HepG2 (cell line): ENCODE data around the gene SULT2B1. TPM values are rescaled to one million over a fixed set of nuclear protein-coding genes. Genes with fewer than 3 reads are reported as not detected.

Experiments
- CBFB ChIP-seq: sonication (generic); formaldehyde crosslinking; IDR thresholded peaks from 2 replicates; pipeline ENCODE4 v1.4.0; 2020; ENCODE audit warnings: missing genetic modification reagents
- HHEX ChIP-seq: IDR thresholded peaks from 2 replicates; pipeline ENCODE4 v1.6.1; 2016; ENCODE audit warnings: control low read depth
- HNRNPK ChIP-seq: fragments of 200-400 bp; formaldehyde crosslinking; IDR thresholded peaks from 2 replicates; pipeline ENCODE4 v1.6.1; 2018; ENCODE audit warnings: low read length, low read depth, moderate library complexity, mild to moderate bottlenecking; ENCODE audit not compliant: poor library complexity, severe bottlenecking
- ISL2 ChIP-seq: sonication (generic); formaldehyde crosslinking; IDR thresholded peaks from 2 replicates; pipeline ENCODE4 v1.5.0; 2020; ENCODE audit warnings: missing genetic modification reagents
- KDM6A ChIP-seq: IDR thresholded peaks from 2 replicates; pipeline ENCODE4 v1.6.1; 2016; ENCODE audit warnings: low read depth
- NRL ChIP-seq: sonication (generic); formaldehyde crosslinking; IDR thresholded peaks from 2 replicates; pipeline ENCODE4 v1.5.0; 2020; ENCODE audit warnings: missing genetic modification reagents, mild to moderate bottlenecking, moderate library complexity, borderline replicate concordance
- PRPF4 ChIP-seq: fragments of 200-400 bp; formaldehyde crosslinking; IDR thresholded peaks from 2 replicates; pipeline ENCODE4 v1.6.1; 2016; ENCODE audit warnings: low read length, low read depth; ENCODE audit not compliant: poor library complexity, severe bottlenecking
- RAD21 ChIP-seq: fragments of 450-650 bp; formaldehyde crosslinking; IDR thresholded peaks from 2 replicates; pipeline ENCODE4 v1.5.0; 2020; ENCODE audit warnings: mild to moderate bottlenecking
- STAG1 ChIP-seq: sonication (generic); formaldehyde crosslinking; IDR thresholded peaks from 2 replicates; pipeline ENCODE4 v1.4.0; 2020; ENCODE audit warnings: missing genetic modification reagents
- THAP11 ChIP-seq: IDR thresholded peaks from 2 replicates; pipeline ENCODE4 v1.6.1; 2016; ENCODE audit warnings: missing biosample characterization, missing genetic modification reagents
- ZBTB20 ChIP-seq: sonication (generic); formaldehyde crosslinking; IDR thresholded peaks from 2 replicates; pipeline ENCODE4 v1.8.1; 2023; ENCODE audit warnings: missing genetic modification reagents, low read depth, mild to moderate bottlenecking, borderline replicate concordance
- ZFAT ChIP-seq: sonication (generic); formaldehyde crosslinking; conservative IDR thresholded peaks from 2 replicates; pipeline ENCODE4 v1.8.1; 2023; ENCODE audit warnings: missing genetic modification reagents, inconsistent platforms
- ZNF12 ChIP-seq: sonication (generic); formaldehyde crosslinking; IDR thresholded peaks from 2 replicates; pipeline ENCODE4 v1.5.0; 2020; ENCODE audit warnings: missing genetic modification reagents
- ZNF207 ChIP-seq: fragments of 450-650 bp; IDR thresholded peaks from 2 replicates; pipeline ENCODE4 v1.6.1; 2016; ENCODE audit warnings: antibody characterized with exemption, borderline replicate concordance
- ZNF44 ChIP-seq: sonication (generic); formaldehyde crosslinking; IDR thresholded peaks from 2 replicates; pipeline ENCODE4 v1.5.1; 2020; ENCODE audit warnings: mild to moderate bottlenecking, missing genetic modification reagents
- ZNF543 ChIP-seq: sonication (generic); formaldehyde crosslinking; IDR thresholded peaks from 2 replicates; pipeline ENCODE4 v1.4.0; 2020; ENCODE audit warnings: mild to moderate bottlenecking, missing genetic modification reagents
- ZNF563 ChIP-seq: sonication (generic); formaldehyde crosslinking; IDR thresholded peaks from 2 replicates; pipeline ENCODE4 v1.8.0; 2022; ENCODE audit warnings: mild to moderate bottlenecking, moderate library complexity, missing genetic modification reagents
- polyA plus RNA-seq, 8 experiments: library from polyadenylated mRNA; depleted of rRNA in 3 of 8; stranded (reverse) in 7 of 8; unstranded in 1 of 8; fragments of >200 nt; fragmentation: Illumina TruSeq in 4 of 8; extraction: Trizol in 4 of 8; gene quantifications; 2 replicates each; pipeline versions ENCODE4 v1.2.1 to v1.2.3, GENCODE V29; 2011 to 2016; ENCODE audit warnings: low read depth in 4 of 8, missing spikeins in 1 of 8, mixed read lengths in 1 of 8; ENCODE audit not compliant: insufficient read depth in 1 of 8
- total RNA-seq, 5 experiments: library from RNA; depleted of rRNA; stranded (reverse); fragments of >200 nt; fragmentation: Illumina TruSeq; extraction: Trizol; gene quantifications; 2 replicates each; pipeline ENCODE4 v1.2.3, GENCODE V29; 2016; ENCODE audit warnings: low read depth in 1 of 5
- TF ChIP-seq, protein P1 (sequence below): sonication (generic); formaldehyde crosslinking; IDR thresholded peaks from 2 replicates; pipeline ENCODE4; 2020; ENCODE audit warnings: missing genetic modification reagents, mild to moderate bottlenecking, borderline replicate concordance
- TF ChIP-seq, protein P2 (sequence below), 2 experiments: sonication (generic) in 1 of 2; formaldehyde crosslinking in 1 of 2; IDR thresholded peaks; 2 replicates each; pipeline versions ENCODE4 v1.4.0 to v1.6.1; 2018 to 2020; ENCODE audit warnings: missing genetic modification reagents in 2 of 2, borderline replicate concordance in 1 of 2, low read depth in 1 of 2, mild to moderate bottlenecking in 1 of 2, missing biosample characterization in 1 of 2
- TF ChIP-seq, protein P3 (sequence below): sonication (generic); formaldehyde crosslinking; IDR thresholded peaks from 2 replicates; pipeline ENCODE4 v1.5.0; 2020; ENCODE audit warnings: mild to moderate bottlenecking, missing genetic modification reagents
- TF ChIP-seq, protein P4 (sequence below): sonication (generic); formaldehyde crosslinking; IDR thresholded peaks from 2 replicates; pipeline ENCODE4 v1.9.0; 2022; ENCODE audit warnings: low read depth, missing genetic modification reagents

Gene SULT2B1
- total and polyA plus RNA-seq, 2 of the 13 experiments (the other 11 are each of a cell fraction or from before 2014, with no cell fraction given), result 0.13 TPM; not detected in 1

DNA sequence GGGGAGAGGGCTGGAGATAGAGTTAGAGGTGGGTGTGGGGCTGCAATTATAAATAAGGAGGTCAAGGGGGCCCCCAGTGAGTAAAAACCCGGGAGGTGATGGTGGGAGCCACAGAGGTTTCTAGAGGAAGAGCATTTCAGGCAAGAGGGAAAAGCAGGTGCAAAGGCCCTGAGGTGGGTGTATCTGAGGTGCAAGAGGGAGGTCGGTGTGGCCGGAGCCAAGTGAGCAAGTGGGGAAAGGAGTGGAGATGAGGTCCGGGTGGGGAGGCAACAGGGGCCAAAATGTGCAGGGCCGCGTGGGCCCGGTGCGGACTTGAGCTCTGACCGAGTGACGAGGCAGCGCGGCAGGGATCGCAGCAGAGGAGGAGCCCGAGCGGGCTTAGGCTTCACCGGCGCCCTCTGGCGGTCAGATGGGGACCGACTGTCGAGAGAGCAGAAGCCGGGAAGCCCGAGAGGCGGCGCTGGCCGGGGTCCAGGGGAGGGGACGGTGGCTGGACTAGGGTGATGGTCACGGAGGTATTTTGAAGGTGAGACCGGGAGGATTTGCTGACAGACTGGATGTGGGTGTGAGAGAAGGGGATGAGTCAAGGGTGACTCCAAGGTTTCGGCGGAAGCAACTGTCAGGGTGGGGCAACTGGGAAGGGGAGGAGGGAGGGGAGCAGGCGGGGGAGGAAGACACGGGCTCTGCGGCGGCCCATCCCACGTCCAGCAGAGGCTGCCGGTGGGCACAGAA lies 36.9 kb downstream of the SULT2B1 start (continued):
- TF ChIP-seq NRL (CRISPR knock-in tag), result peak; percentile 68
- TF ChIP-seq STAG1 (CRISPR knock-in tag), result peak; percentile 70
- TF ChIP-seq, protein P1, sequence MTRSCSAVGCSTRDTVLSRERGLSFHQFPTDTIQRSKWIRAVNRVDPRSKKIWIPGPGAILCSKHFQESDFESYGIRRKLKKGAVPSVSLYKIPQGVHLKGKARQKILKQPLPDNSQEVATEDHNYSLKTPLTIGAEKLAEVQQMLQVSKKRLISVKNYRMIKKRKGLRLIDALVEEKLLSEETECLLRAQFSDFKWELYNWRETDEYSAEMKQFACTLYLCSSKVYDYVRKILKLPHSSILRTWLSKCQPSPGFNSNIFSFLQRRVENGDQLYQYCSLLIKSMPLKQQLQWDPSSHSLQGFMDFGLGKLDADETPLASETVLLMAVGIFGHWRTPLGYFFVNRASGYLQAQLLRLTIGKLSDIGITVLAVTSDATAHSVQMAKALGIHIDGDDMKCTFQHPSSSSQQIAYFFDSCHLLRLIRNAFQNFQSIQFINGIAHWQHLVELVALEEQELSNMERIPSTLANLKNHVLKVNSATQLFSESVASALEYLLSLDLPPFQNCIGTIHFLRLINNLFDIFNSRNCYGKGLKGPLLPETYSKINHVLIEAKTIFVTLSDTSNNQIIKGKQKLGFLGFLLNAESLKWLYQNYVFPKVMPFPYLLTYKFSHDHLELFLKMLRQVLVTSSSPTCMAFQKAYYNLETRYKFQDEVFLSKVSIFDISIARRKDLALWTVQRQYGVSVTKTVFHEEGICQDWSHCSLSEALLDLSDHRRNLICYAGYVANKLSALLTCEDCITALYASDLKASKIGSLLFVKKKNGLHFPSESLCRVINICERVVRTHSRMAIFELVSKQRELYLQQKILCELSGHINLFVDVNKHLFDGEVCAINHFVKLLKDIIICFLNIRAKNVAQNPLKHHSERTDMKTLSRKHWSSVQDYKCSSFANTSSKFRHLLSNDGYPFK (CRISPR knock-in tag), result peak; percentile 27; the same call in 1 of the 2 replicates
- TF ChIP-seq ZBTB20 (CRISPR knock-in tag), result no peak
- TF ChIP-seq ZNF207, result no peak
- TF ChIP-seq KDM6A (CRISPR knock-in tag), result no peak
- no peak for TF ChIP-seq ZNF44 (CRISPR knock-in tag)
- peak; percentile 67; the same call in 1 of the 2 replicates for TF ChIP-seq CBFB (CRISPR knock-in tag)
- peak; percentile 51; the same call in 1 of the 2 replicates for TF ChIP-seq THAP11 (CRISPR knock-in tag)
- TF ChIP-seq PRPF4, result no peak
- TF ChIP-seq ZNF543, result no peak
- TF ChIP-seq ZNF12, result no peak
- TF ChIP-seq RAD21, result peak; percentile 83
- no peak for TF ChIP-seq ZNF563 (CRISPR knock-in tag)
- peak; percentile 67 for TF ChIP-seq HNRNPK
- TF ChIP-seq, protein P2, sequence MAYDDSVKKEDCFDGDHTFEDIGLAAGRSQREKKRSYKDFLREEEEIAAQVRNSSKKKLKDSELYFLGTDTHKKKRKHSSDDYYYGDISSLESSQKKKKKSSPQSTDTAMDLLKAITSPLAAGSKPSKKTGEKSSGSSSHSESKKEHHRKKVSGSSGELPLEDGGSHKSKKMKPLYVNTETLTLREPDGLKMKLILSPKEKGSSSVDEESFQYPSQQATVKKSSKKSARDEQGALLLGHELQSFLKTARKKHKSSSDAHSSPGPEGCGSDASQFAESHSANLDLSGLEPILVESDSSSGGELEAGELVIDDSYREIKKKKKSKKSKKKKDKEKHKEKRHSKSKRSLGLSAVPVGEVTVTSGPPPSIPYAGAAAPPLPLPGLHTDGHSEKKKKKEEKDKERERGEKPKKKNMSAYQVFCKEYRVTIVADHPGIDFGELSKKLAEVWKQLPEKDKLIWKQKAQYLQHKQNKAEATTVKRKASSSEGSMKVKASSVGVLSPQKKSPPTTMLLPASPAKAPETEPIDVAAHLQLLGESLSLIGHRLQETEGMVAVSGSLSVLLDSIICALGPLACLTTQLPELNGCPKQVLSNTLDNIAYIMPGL (CRISPR knock-in tag; IDR thresholded peaks at IDR 0.05; ENCODE audit: borderline replicate concordance in 1 of 2, low read depth in 1 of 2), result peak; percentile 86 to 90; a peak in 3 of 4 replicates
- TF ChIP-seq ISL2, result no peak
- TF ChIP-seq, protein P3, sequence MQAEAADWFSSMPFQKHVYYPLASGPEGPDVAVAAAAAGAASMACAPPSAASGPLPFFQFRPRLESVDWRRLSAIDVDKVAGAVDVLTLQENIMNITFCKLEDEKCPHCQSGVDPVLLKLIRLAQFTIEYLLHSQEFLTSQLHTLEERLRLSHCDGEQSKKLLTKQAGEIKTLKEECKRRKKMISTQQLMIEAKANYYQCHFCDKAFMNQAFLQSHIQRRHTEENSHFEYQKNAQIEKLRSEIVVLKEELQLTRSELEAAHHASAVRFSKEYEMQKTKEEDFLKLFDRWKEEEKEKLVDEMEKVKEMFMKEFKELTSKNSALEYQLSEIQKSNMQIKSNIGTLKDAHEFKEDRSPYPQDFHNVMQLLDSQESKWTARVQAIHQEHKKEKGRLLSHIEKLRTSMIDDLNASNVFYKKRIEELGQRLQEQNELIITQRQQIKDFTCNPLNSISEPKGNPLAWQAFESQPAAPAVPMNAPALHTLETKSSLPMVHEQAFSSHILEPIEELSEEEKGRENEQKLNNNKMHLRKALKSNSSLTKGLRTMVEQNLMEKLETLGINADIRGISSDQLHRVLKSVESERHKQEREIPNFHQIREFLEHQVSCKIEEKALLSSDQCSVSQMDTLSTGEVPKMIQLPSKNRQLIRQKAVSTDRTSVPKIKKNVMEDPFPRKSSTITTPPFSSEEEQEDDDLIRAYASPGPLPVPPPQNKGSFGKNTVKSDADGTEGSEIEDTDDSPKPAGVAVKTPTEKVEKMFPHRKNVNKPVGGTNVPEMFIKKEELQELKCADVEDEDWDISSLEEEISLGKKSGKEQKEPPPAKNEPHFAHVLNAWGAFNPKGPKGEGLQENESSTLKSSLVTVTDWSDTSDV (CRISPR knock-in tag), result no peak
- TF ChIP-seq HHEX (CRISPR knock-in tag), result no peak
- TF ChIP-seq ZFAT (CRISPR knock-in tag), result no peak
- TF ChIP-seq, protein P4, sequence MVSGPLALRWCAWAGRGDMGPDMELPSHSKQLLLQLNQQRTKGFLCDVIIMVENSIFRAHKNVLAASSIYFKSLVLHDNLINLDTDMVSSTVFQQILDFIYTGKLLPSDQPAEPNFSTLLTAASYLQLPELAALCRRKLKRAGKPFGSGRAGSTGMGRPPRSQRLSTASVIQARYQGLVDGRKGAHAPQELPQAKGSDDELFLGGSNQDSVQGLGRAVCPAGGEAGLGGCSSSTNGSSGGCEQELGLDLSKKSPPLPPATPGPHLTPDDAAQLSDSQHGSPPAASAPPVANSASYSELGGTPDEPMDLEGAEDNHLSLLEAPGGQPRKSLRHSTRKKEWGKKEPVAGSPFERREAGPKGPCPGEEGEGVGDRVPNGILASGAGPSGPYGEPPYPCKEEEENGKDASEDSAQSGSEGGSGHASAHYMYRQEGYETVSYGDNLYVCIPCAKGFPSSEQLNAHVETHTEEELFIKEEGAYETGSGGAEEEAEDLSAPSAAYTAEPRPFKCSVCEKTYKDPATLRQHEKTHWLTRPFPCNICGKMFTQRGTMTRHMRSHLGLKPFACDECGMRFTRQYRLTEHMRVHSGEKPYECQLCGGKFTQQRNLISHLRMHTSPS (CRISPR knock-in tag), result no peak
